ENCODE measurements around the gene KCTD8. TPM values are rescaled to one million over a fixed set of nuclear protein-coding genes. Genes with fewer than 3 reads are reported as not detected.

Gene KCTD8
- 0.67 TPM for total RNA-seq
- long read RNA-seq, partial matches to known transcripts, result 0 of 3 reads
- long read RNA-seq, other reads (novel, unspliced or antisense), result 3 of 3 reads

GRCh38 chr4:44448521-44449461 is at the start of gene KCTD8:
KCTD8 (minus strand) TSS chr4:44448809.
- DNase-seq (ENCODE audit: low spot score), result peak; percentile 89
- intact Hi-C loops (cut with DNase I), result no loop called here

GRCh38 chr4:44494810-44495701 is 46.4 kb upstream of the KCTD8 start:
- intact Hi-C loops (cut with DNase I), result no loop called here
- no peak for DNase-seq (ENCODE audit: low spot score)

- no peak for DNase-seq (ENCODE audit: low spot score)
- intact Hi-C loops (cut with DNase I), result no loop called here
Observed at GRCh38 chr4:44493924-44494323, 45.3 kb upstream of the KCTD8 start.

DNA sequence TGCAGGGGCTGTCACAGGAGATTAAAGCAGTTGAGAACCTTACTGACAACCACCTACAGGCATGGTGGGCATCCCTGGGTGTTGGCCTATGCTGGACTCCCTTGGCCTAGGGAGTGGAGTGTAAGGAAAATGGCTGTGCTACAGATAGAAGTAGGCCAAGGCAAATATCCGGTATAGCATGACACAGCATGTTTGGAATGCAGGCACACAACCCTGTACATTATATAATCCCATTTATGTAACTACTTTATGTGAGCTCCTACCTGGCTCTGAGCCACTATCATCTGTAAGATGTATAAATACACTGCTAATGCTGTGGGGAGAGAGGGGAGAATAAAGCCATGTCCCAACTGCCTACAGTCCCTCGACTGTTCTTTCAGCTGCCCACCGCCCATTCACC is 38.7 kb upstream of the KCTD8 start:
- intact Hi-C loops (cut with DNase I), result no loop called here
- DNase-seq (ENCODE audit: low spot score), result no peak

DNA sequence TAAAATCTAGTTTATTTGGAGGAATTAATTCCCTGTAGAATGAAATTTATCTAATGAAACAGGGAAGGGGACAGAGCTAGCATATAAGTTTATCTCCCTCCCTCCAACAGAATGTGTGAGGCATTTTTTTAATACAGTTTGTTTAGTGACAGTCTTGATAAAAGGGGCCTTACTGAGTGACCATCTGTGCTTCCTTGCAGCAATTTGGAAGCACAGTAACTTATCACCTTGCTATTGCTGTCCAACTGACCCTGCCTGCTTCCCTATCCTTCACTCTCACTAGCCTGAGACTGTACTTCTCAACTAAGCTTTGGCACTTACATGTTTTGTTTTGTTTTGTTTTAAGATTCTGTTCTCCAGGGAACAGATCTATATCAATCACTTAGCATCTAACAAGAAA is 31.1 kb upstream of the KCTD8 start:
- intact Hi-C loops (cut with DNase I), result no loop called here
- no peak for DNase-seq (ENCODE audit: low spot score)

GRCh38 chr4:44462259-44462658 is 13.7 kb upstream of the KCTD8 start:
- intact Hi-C loops (cut with DNase I), result no loop called here
- DNase-seq (ENCODE audit: low spot score), result no peak

GRCh38 chr4:44447563-44448504 is 775 bp downstream of the KCTD8 start:
- DNase-seq (ENCODE audit: low spot score), result no peak
- intact Hi-C loops (cut with DNase I), result no loop called here

- intact Hi-C loops (cut with DNase I), result no loop called here
- no peak for DNase-seq (ENCODE audit: low spot score)
Observed at GRCh38 chr4:44446801-44447562, 1.6 kb downstream of the KCTD8 start.

- intact Hi-C loops (cut with DNase I), result no loop called here
- DNase-seq (ENCODE audit: low spot score), result no peak
Observed at GRCh38 chr4:44446191-44446590, 2.4 kb downstream of the KCTD8 start.

- intact Hi-C loops (cut with DNase I), result no loop called here
- DNase-seq (ENCODE audit: low spot score), result no peak
Observed at GRCh38 chr4:44438687-44439086, 9.9 kb downstream of the KCTD8 start.

GRCh38 chr4:44434247-44434646 is 14.4 kb downstream of the KCTD8 start:
- intact Hi-C loops (cut with DNase I), result no loop called here
- no peak for DNase-seq (ENCODE audit: low spot score)

DNA sequence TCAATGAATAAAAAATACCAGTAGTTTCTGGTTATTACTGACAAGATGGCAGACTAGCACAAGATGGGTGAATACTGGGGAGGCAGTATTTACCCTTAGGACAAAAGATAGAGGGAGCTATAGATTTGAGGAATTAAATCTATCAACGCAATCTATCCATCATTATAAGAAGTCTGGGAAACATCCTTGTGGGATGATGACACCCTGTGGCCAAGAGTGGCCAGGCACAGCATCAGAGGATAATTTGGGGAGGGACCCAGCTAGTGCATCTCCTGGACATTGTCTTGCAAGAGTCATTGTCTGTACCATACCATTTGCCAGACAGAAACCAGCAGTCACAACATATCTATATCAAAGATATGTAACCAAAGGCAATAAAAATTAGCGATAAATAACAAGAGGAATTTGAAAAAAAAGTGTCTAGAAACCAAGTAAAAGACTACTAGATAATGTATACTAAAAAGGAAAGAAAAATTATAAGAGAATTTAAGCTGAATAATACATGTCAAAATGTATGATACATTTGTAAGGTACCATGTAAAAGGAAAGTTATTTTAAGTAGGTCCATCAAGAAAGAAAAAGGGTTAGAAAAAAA is 22.9 kb downstream of the KCTD8 start:
- DNase-seq (ENCODE audit: low spot score), result no peak
- intact Hi-C loops (cut with DNase I), result no loop called here

DNA sequence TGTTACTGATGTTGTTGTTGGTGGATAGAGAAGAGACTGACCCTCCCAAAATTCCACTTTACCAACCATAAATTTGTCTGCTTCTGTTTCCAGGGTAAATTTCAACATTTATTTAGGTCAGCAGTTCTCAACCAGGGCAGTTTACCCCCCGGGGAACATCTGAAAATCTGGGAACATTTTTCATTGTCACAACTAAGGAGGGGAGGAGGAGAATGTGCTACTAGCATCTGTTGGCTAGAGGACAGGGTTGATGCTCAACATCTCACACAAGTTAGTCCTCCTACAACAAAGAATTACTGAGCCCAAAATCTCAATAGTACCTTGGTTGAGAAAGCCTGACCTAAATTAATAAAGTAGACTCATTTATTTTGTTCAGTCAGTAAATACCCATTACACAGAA is 25.7 kb downstream of the KCTD8 start:
- intact Hi-C loops (cut with DNase I), result no loop called here
- no peak for DNase-seq (ENCODE audit: low spot score)

- intact Hi-C loops (cut with DNase I), result no loop called here
- no peak for DNase-seq (ENCODE audit: low spot score)
Observed at GRCh38 chr4:44421330-44422065, 27.1 kb downstream of the KCTD8 start.

DNA sequence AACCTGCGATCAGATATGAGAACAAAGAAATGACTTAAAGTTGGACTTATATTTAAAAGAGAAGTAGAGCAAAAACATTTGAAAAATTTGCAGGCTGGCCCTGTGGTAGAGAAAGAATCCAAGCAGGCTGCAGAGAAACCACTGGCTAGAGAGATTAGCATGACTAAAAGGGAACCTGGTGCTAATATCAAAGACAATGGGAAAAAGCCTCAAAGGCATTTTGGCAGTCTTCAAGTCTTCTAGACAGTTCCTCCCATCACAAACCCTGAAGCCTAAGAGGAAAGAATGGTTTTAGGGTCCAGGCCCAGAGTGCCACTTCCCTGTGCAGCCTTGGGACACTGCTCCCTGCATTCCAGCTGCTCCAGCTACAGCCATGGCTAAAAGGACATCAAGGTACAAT is 33.4 kb downstream of the KCTD8 start:
- DNase-seq (ENCODE audit: low spot score), result no peak
- intact Hi-C loops (cut with DNase I), result no loop called here

DNA sequence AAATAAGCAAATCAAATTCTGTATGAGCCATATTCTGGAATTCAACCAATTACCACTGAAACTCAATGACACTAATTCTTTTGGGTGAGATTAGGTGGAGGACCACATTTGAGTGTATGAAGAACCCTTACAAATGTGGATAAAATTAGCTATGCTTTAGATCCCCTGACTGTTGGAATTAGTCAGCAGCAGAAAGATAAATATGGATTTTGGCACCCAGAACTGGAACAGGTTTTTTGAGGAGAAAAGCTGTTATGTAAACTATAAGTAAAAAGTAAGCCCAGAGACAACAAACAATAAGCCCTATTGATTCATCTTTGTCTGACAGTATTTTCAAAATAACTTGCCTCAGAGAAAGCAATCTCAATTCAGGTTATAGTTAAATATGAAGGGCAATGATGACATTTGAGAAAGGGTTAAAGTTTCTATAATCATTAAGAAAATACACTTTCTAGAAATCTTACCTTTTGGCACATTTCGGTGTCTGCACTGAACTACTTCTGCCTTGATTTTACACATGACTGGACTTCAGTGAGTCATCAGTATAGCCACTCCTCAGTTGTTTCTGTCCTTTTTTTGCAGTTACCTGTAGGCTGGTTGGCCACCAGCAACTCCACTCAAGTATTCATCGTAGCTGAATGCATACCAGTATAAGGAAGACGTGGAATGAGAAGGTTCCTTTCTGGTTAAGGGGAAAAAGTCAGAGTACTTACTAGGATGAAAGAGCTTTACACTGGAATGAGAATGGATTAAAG is 80.0 kb downstream of the KCTD8 start:
- no peak for DNase-seq (ENCODE audit: low spot score)
- intact Hi-C loops (cut with DNase I), result no loop called here

GRCh38 chr4:44354172-44354571 is 94.4 kb downstream of the KCTD8 start:
- intact Hi-C loops (cut with DNase I), result no loop called here

More at GRCh38 chr4:44354172-44354571, 94.4 kb downstream of the KCTD8 start:
- no peak for DNase-seq (ENCODE audit: low spot score)
